BLaER1 treated with 17β-estradiol and CSF1 and Interleukin-3, amounts not matched to agents 10 nM and 100 nM (cell line): ENCODE measurements around the gene TDRD6.

ENCODE experiments used
- H3K27ac ChIP-seq, 11 experiments: shearing (Covaris generic); formaldehyde crosslinking; 2 replicates each; pipeline ENCODE4 v1.8.1; 2022
- H3K27me3 ChIP-seq, 11 experiments: shearing (Covaris generic); formaldehyde crosslinking; 2 replicates each; pipeline ENCODE4 v1.8.1; 2022
- H3K36me3 ChIP-seq, 11 experiments: shearing (Covaris generic); formaldehyde crosslinking; 2 replicates each; pipeline ENCODE4 v1.8.1; 2022
- H3K4me1 ChIP-seq, 10 experiments: shearing (Covaris generic); formaldehyde crosslinking; 2 replicates each; pipeline ENCODE4 v1.8.1; 2022
- H3K4me2 ChIP-seq, 11 experiments: shearing (Covaris generic); formaldehyde crosslinking; 2 replicates each; pipeline ENCODE4 v1.8.1; 2022
- H3K4me3 ChIP-seq, 10 experiments: shearing (Covaris generic); formaldehyde crosslinking; 2 replicates each; pipeline ENCODE4 v1.8.1; 2022
- H3K9ac ChIP-seq, 11 experiments: shearing (Covaris generic); formaldehyde crosslinking; 2 replicates each; pipeline ENCODE4 v1.8.1; 2022
- H3K9me3 ChIP-seq, 11 experiments: shearing (Covaris generic); formaldehyde crosslinking; replicated peaks in 1 of 11; 2 replicates each; pipeline ENCODE4 v1.8.1; 2022
- H4K20me1 ChIP-seq, 11 experiments: shearing (Covaris generic); formaldehyde crosslinking; 2 replicates each; pipeline ENCODE4 v1.8.1; 2022
- Cebpa-rat ChIP-seq, 11 experiments: shearing (Covaris generic); IDR thresholded peaks; 2 replicates each; pipeline ENCODE4 v1.8.1; 2022

The TDRD6 gene

GRCh38 chr6:46748940-46749503, 61.3 kb downstream of the TDRD6 start:
- no peak overlapping the region for H3K27ac ChIP-seq
- no peaks in the 10 kb centered on the region for H3K36me3 ChIP-seq
- H3K4me2 ChIP-seq: 0 out of 22 replicates have a peak overlapping the region, but pooled peaks of 1 of the 11 experiments have one; percentile 7
- no peaks in the 10 kb centered on the region for H3K27me3 ChIP-seq
- peaks cover 0 to 28% (median 0%) of the 10 kb centered on the region in 11 experiments; a peak in 3 of 22 replicates for H3K9me3 ChIP-seq
- no peak overlapping the region for H3K4me3 ChIP-seq
- no peak for TF ChIP-seq Cebpa-rat (IDR thresholded peaks at IDR 0.05)
- H3K4me1 ChIP-seq: peaks cover 0 to 15% (median 0%) of the 10 kb centered on the region in 10 experiments; a peak in 3 of 20 replicates
- H4K20me1 ChIP-seq: no peaks in the 10 kb centered on the region
- no peak overlapping the region for H3K9ac ChIP-seq

GRCh38 chr6:46749731-46750130, 62.0 kb downstream of the TDRD6 start:
- no peaks in the 10 kb centered on the region for H3K36me3 ChIP-seq
- no peak overlapping the region for H3K4me3 ChIP-seq
- H3K4me1 ChIP-seq: peaks cover 0 to 15% (median 0%) of the 10 kb centered on the region in 10 experiments; a peak in 3 of 20 replicates
- H3K27me3 ChIP-seq: no peaks in the 10 kb centered on the region
- no peak for TF ChIP-seq Cebpa-rat (IDR thresholded peaks at IDR 0.05)
- H3K9me3 ChIP-seq: peaks cover 0 to 20% (median 0%) of the 10 kb centered on the region in 11 experiments; a peak in 3 of 22 replicates
- H4K20me1 ChIP-seq: no peaks in the 10 kb centered on the region
- no peak overlapping the region for H3K9ac ChIP-seq
- H3K4me2 ChIP-seq: peak overlapping the region in 1 of 11 experiments; percentile 29; a peak in 1 of 22 replicates
- no peak overlapping the region for H3K27ac ChIP-seq

DNA sequence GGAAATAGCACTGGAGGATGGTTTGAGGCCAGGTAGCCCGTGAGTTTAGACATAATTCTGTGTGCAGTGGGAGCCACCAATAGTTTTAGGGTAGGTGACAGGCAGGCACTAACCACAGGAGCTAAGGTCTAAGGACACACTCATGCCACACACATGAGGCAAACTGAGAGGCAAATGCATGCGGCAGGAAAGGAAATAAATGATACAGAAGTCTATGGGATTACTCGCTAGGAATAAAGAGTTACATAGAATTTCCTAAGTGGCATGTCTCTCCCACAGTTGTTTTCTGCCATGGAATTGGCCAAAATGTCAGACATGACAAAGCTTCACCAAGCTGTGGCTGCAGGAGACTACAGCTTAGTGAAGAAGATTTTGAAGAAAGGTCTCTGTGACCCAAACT, 64.0 kb downstream of the TDRD6 start:
- Histone ChIP-seq H3K4me3 (no peak overlapping the region), H4K20me1 (no peaks in the 10 kb centered on the region), H3K27ac (no peak overlapping the region), H3K4me2 (no peak overlapping the region), H3K4me1 (peaks cover 0 to 14% (median 0%) of the 10 kb centered on the region in 10 experiments; a peak in 4 of 20 replicates), H3K27me3 (no peaks in the 10 kb centered on the region), H3K9ac (no peak overlapping the region), H3K9me3 (peaks cover 0 to 20% (median 0%) of the 10 kb centered on the region in 11 experiments; a peak in 3 of 22 replicates), H3K36me3 (no peaks in the 10 kb centered on the region)
- no peak for TF ChIP-seq Cebpa-rat (IDR thresholded peaks at IDR 0.05)
